Tongue (tissue), 2 donors: ENCODE measurements around the gene ANKRD40. TPM values are rescaled to one million over a fixed set of nuclear protein-coding genes. Genes with fewer than 3 reads are reported as not detected.
"Not testable (repeated sequence)": the region's sequence is repeated elsewhere in the genome, so short reads cannot be mapped to it uniquely, and the experiment has no call there.

Experiments used
- DNase-seq: peaks from one replicate; pipeline ENCODE4 v3.0.0-alpha.2; 2015
- total RNA-seq: library from RNA; depleted of rRNA; stranded (reverse); fragments of >200 nt; gene quantifications from one replicate; pipeline ENCODE4 v1.2.3, GENCODE V29; 2014

ANKRD40 gene, protein sequence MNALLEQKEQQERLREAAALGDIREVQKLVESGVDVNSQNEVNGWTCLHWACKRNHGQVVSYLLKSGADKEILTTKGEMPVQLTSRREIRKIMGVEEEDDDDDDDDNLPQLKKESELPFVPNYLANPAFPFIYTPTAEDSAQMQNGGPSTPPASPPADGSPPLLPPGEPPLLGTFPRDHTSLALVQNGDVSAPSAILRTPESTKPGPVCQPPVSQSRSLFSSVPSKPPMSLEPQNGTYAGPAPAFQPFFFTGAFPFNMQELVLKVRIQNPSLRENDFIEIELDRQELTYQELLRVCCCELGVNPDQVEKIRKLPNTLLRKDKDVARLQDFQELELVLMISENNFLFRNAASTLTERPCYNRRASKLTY
- total RNA-seq = 48.6 TPM

DNA sequence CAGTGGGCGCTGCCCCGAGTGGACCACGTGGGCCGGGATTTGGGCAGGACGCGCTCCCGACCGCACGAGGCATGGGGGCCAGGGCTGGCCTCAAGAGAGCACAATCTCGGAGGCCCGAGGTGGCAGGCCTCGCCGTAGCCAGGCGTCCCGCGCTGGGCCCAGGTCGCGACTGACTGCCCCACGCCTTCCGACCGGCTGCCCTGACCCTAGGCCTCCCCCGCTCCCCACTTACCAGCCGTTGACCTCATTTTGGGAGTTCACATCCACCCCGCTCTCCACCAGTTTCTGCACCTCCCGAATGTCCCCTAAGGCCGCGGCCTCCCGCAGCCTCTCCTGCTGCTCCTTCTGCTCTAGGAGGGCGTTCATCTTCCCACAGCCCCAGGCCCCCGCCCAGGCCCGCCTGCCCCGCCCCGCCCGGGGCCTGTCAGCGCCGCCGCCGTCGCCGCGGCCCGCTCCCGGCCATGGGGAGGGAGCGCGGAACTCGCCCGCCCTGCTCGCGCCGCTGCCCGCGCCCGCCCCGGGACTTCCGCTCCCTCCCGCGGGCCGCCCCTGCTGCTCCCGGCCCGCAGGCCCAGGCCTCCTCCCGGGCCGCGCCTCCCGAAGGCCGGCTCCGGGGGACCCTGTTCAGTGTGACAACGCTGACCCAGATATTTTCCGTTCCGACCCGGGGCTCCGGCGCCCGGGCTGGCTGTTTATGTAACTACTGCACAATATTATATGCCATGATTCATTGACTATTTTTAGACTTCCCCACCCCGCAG, at the start of gene ANKRD40:
TSS of gene ANKRD40 (minus strand) at position 626 of the 761 bp plus-strand sequence. CDS start at position 366, 260 bp downstream.
- peak; percentile 97 for DNase-seq

DNA sequence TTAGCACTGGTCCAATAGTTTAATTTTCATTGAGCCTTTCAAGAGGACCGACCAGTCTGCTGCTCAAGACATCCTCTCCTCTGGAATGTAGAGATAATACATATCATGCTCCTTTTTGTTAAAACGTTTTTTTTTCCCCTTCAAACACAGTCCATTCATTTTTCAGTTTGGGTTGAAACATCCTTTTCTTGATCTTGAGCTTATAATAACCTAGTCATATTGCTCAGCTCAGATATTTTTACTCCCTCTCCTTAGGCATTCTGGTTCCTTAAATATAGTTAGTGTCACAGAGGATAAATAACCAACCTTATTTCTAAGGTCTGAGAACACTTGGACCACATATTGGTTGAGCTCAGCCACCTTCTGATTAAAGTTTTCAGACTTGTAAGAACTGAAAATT, 46.8 kb upstream of the ANKRD40 start:
- no peak for DNase-seq

DNA sequence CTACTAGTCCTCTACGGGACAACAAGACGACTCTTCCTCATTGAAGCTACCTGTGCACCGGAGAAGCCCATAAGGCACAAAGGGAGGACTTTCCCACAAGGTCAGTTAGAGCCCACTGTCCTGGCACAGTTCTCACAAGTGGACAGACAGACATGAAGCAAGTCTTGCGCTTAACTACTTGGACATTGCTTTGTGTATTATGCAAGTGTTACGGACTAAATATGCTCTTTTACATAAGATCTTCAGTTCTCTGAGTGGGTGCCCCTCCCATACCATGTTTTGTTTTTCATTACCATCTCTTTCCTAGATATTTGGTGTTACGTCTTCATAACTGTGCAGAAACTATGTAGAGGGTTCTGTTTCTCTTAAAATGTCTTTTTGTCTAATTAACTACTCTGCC, 41.5 kb upstream of the ANKRD40 start:
- DNase-seq = no peak

DNA sequence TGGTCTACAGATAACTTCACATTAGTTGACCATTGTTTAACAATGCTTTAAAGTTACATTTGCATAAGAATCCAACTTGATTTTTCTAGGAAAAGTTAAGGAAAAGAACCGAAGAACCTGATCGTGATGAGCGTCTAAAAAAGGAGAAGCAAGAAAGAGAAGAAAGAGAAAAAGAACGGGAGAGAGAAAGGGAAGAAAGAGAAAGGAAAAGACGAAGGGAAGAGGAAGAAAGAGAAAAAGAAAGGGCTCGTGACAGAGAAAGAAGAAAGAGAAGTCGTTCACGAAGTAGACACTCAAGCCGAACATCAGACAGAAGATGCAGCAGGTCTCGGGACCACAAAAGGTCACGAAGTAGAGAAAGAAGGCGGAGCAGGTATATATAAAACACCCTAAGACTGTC, 37.9 kb upstream of the ANKRD40 start:
- no peak for DNase-seq

DNA sequence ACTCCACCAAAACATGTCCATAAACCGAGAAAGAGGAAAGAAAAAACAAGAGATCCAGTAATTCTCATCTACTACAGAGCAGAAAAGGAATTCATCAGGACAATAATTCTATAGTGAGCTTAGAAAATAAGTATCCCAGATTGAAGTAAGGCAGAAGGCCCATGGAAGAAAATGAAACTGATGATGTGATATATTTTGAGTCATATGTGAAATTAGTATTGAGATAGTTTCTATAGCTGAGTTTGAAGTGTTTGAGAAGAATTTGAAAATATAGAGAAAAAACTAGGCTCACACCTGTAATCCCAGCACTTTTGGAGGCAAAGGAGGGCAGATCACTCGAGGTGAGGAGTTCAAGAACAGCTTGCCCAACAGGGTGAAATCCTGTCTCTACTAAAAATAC, 31.4 kb upstream of the ANKRD40 start:
- no peak for DNase-seq

DNA sequence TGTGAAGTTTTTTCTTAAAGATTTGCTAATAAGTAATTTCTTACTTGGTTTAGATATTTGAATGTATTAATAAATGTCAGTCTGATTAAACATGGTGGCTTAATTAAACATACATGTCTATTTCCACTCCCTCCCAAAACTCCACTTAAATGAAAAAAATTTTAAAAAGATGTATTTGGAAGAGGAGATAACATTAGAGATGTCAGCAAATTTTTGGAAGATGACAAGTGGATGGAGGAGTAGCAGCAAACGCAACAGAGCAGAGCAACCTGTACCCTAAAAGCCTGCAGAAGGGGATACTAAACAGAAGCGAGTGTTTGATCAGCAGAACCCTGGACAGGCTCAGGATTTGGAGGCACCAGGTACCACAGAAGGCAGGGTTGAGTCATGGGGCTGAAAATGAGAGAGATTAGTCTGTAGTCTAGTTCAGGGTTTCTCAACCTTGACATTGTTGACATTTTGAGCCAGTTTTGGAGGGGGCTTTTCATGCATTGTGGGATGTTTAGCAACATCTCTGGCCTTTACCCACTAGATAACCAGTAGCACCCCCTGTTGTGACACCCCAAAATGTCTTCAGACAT, 29.5 kb upstream of the ANKRD40 start:
- DNase-seq = no peak

DNA sequence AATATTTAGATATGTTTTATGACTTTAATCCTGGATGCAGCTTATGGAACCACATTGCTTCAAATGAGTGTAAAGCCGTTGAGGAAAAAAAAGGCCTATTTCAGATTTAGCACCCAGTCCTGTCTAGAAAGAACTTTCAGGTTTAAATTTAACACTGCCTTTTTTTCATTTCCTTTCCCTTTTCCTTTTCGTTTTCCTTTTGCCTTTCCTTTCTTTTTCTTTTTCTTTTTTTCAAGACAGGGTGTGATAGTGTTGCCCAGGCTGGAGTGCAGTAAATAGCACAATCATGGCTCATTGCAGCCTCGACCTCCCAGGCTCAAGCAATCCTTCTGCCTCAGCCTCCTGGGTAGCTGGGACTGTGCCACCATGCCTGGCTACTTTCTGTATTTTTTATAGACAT, 27.6 kb upstream of the ANKRD40 start:
- DNase-seq = no peak

DNA sequence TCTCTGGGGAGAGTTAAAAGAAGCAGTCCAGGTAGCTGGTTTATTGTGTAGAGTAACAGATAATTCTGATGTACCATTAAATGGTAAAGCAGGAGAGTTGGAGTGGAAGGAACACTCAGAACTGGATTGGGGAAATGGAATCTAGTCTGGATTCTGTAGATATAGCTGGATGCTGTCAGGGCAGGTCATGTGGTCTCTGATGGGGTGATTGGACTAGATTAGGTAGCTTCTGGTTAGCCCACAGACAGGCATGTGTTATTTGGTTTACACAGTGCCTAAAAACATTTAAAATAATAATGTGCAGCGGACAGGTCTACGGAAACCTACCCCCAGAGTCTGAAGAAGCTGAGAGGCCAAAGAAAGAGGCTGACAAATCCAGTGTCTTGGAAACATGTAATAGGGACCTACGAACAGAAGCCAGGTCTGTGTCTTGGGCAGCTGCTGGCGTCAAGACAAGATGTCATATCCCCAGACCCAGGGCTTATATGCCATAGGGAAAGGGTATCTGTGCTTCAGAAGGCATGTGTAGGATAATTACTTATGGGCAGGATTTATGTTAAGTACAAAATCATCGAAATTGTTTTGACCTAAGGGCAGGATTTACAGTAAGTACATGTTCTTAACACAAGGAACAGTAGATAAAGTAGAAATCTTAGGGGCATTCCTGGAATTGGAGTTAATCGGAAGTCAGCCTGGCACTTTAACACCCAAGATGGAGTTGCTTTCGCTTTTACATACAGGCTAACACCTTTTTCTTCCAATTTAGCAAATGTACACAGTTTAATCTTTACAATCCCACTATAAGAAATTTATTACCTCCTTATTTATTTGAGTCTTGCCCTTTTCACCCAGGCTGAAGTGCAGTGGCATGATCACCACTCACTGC, 24.1 kb upstream of the ANKRD40 start:
- no peak for DNase-seq

DNA sequence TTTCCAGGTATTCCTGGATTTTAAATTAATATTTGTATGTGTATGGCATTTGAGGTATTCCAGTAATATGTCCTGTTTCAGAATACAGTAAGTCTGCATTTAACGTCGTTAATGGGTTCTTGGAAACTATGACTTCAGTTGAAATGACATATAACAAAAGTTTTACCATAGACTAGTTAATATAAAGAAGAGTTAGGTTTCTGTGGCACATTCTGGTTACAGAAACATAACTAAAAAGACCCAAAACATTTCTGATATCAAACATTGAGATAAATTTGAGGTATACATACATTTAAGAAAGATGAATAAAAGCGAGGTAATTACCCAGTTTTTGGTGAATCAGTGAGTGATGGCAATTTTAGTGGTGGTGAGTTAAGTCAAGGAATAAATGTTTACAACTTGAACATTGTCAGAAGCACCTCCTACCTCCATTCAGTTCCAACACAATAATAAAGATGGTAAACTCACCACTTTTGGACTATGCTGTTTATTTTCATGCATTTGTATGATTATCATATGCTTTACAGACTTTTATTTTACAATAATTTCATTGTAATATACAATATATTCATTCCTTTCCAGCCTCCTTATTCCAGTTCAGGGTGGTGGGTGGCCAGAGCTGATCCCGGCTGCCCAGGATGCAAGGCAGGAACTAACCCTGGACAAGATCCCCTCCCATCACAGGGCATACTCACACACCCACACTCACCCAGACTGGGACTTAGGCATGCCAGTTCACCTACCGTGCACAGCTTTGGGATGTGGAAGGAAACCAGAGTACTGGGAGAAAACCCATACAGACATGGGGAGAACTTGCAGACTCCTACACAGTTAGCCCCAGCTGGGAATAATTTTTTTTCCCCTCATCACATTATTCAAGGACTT, 21.4 kb upstream of the ANKRD40 start:
- no peak for DNase-seq

DNA sequence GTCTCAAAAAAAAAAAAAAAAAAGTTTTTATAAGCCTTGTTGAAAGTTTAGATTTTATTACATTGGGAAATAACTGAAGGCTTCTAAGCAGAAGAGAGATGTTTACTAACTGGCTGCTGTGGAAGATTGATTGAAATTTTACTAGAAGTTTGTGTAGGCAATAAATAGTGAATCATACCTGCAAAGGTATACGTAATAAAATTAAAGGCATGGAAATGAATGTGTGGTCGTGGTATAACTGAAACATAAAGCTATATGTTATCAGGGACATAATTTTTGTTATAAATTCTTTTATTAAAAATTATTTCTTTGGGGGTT, 20.4 kb upstream of the ANKRD40 start:
- DNase-seq = no peak

DNA sequence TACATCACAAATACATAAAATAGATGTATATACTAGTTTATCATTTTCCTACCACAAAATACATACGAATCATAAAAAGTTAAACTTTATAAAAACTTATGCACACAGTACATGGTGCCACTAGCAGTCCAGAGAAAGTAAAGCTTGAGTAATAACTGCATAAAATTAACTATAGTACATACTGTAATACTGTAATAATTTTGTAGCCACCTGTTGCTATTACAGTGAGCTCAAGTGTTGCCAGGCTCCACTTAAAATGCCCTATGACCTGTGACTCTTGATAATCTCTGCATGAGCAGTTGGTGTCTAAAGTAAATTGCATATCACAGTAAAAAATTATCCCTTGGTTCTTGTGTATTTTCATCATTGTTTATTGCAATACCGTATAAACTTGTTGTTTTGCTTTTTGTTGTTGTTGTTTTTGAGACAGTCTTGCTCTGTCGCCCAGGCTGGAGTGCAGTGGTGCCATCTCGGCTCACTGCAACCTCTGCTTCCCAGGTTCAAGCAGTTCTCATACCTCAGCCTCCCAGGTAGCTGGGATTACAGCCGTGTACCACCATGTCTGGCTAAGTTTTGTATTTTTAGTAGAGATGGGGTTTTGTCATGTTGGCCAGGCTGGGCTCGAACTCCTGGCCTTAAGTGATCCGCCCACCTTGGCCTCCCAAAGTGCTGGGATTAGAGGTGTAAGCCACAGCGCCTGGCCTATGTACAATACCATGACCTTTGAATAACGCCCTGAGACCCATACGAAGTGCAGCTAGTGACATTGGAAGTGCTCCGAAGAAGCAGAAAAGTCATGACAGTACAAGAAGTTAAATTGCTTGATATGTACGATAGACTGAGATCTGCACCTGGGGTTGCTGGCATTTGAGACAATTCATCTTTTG, 18.3 kb upstream of the ANKRD40 start:
- DNase-seq = no peak

DNA sequence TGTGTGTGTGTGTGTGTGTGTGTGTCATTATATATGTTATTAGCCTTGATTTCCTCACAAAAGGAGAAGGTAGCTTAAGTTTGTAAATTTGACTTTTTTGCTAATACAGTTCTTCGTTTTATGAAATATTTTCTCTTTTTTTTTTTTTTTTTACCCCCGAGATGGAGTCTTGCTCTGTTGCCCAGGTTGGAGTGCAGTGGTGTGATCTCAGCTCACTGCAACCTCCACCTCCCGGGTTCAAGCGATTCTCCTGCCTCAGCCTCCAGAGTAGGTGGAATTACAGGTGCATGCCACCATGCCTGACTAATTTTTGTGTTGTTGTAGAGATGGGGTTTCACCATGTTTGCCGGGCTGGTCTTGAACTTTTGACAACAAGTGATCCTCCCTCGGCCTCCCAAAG, 16.9 kb upstream of the ANKRD40 start:
- DNase-seq = not testable (repeated sequence)

DNA sequence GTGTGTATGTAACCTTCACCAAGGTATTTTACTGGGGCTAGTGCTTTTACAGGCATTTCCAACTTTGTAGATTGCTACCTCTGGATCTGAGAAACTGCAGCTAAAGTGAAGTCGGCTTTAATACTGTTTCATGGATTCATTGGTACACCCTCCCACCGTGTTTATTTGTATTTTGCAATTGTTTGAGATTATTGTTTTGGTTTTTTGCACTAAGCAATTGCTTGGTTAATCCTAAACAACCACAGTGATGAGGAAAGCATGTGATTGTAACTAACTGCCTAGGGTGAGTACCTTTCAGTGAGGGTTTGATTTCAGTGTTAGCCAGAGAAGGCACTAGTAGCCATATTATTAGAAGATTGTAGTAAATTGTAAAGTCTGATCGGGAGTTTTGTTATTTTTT, 15.0 kb upstream of the ANKRD40 start:
- no peak for DNase-seq

DNA sequence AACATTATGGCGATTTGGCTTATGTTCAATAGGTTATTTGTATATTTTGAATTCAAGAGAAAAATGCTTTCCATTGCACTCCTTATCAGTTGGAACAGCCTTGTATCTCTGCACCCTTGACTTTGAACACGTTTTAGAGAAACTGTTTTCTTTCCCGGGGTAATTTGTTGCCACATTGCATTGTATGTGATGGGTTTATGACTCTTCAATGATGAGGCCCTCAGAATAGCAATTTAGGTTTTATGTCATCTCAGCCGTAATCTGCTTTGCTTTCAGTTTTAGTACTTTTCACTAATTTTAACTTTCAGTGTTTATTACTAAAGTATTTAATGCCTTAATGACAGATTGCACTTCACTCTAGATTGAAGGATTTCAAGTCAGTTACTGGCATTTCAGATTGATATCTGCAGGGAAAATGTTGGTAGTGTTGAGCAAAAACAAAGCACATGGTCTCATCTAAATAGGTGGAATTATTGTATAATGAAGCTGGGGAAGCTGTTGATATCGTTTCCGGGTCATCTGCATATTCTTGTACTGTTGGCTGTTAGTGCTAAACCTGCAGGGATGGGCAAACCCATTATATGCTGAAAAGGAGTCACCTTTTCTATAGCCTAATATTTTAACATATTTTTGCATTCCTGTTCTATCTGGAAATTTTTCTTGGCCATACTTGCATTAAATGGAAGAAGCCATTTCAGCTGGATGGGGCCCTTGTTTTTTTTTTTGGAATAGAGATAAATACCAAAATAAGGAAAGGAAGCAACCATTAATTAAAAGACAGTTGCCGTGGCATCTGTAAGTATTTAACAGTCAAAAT, 13.7 kb upstream of the ANKRD40 start:
- DNase-seq = peak; percentile 24

DNA sequence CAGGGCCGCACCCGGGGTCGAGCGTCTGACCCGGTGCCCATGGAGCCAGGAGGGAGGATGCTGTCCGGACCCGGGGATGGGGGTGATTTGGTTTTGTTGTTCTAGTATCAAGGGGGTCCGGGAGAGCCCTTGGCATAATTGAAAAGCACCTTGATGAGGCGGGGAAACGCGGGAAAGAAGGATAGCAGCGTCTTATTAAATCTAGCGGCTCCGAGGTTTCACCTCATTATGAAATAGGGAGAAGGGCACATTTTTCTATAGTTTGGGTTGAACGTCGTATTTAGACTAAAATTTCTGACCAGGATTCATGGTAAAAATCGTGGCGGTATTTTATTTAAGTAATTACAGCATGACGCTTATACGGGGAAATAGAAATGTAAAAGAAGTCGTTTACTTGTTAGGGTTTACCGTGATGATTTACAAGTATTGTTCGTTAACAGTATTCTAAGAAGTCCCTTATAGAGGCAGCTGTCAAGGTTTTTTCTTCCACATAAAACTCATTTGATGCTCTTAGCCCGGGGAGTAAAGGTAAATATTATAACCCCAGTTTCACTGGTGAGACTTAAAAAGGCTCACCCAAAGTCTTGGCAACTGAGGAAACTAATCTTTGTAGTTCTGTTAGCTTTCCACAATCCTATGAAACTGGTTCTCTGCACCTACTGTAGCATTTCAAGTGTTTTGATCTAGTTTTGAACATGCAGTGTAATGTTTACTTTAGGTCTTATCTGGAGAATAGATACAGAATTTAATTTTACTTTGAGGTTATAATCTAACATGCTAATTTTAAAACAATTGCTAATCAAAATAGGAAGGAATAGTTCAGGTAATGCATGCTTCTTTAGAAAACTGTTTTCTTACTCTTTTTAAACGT, 12.4 kb upstream of the ANKRD40 start:
- peak; percentile 34 for DNase-seq

DNA sequence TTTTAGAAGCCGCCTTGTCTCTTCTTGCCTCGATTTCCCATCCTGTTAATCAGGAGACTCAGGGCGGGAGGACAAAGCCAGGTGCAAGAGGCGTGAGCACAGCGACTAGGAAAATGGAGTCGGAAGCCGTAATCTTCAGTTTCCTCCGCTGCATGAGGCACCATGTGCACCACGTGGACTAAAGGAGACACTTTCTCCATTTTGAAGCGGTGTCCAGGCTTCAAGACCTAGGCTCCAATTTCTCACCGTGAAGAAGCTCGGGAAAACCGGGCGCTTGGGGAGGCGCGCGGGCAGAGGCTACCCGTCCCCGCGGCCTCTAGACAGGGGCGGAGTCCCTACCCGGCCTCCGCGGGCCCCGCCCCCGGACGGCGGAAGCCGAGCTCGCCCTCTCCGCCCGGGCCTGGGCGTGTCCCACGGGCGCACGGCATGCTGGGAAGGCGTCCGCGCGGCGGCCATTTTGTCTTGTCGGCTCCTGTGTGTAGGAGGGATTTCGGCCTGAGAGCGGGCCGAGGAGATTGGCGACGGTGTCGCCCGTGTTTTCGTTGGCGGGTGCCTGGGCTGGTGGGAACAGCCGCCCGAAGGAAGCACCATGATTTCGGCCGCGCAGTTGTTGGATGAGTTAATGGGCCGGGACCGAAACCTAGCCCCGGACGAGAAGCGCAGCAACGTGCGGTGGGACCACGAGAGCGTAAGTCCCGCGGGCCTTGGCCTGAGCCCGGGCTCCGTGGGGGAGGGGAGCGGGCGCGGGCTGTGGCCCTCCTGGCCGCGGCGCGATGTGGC, 11.6 kb upstream of the ANKRD40 start, which contains the start of gene LUC7L3:
TSS of gene LUC7L3 (plus strand) at position 460 of the 780 bp plus-strand sequence. CDS start at position 590, 130 bp downstream.
- DNase-seq = peak; percentile 98

DNA sequence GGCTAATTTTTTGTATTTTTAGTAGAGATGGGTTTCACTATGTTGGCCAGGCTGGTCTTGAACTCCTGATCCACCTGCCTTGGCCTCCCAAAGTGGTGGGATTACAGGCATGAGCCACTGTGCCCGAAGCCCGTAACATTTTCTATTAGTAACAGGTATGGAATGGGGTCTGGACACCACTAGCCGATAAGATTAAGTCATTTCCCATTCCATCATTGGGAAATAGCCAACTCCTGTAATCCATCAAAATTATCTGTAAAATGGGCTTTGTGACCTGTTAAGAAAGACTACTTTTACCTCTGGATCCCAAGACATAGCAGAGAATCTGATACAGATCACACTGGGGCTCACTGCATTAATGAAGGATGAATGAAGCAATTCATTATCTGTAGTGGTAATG, 7.8 kb upstream of the ANKRD40 start:
- DNase-seq = no peak
